Endothelial cell of umbilical vein (primary cell): ENCODE measurements around the gene SNED1. TPM values are rescaled to one million over a fixed set of nuclear protein-coding genes. Genes with fewer than 3 reads are reported as not detected.

Source experiments
- BruUV-seq: library from RNA; stranded (reverse); fragments of 400-500 nt; replicated peaks from 2 replicates; lab custom pipeline; 2021; lab: Mats Ljungman, UMichigan
- CTCF ChIA-PET: fragments of 300-600, 350-600 bp; sonication (Branson Sonifier 250); formaldehyde crosslinking; loops from one replicate; lab custom pipeline; 2021; ENCODE audit warnings: antibody characterized with exemption, inconsistent platforms; lab: Charles Lee
- POLR2A ChIA-PET: fragments of 300-600, 350-600 bp; sonication (Branson Sonifier 250); formaldehyde crosslinking; loops from one replicate; lab custom pipeline; 2021; ENCODE audit warnings: antibody characterized with exemption, inconsistent platforms; lab: Charles Lee
- DNase-seq: peaks from one replicate; pipeline ENCODE4 v3.0.0-alpha.2; 2011; ENCODE audit warnings: low read depth, low spot score
- FAIRE-seq: peaks from 2 replicates; lab custom pipeline; 2011; peaks lifted over from hg19 to GRCh38; lab: Jason Lieb, UNC
- H2AFZ ChIP-seq: 2 replicates; pipeline ENCODE4 v1.6.0; 2012; ENCODE audit warnings: low read depth, low read length, control low read depth, inconsistent platforms
- H3K27ac ChIP-seq: 2 replicates; pipeline ENCODE4 v1.5.1; 2011; ENCODE audit warnings: low read depth, mild to moderate bottlenecking, control low read depth, low read length, moderate library complexity; ENCODE audit not compliant: insufficient read depth
- H3K27me3 ChIP-seq, 2 experiments: 2 replicates each; pipeline versions ENCODE4 v1.6.0 to v1.6.1; 2011; ENCODE audit warnings: low read length in 2 of 2, mixed read lengths in 1 of 2; ENCODE audit not compliant: control insufficient read depth in 2 of 2, insufficient read depth in 2 of 2
- H3K36me3 ChIP-seq, 2 experiments: 2 replicates in 1 of 2; 3 replicates in 1 of 2; pipeline ENCODE4 v1.5.1; 2011; ENCODE audit warnings: low read length in 2 of 2, mild to moderate bottlenecking in 1 of 2, moderate library complexity in 1 of 2; ENCODE audit not compliant: control insufficient read depth in 2 of 2, insufficient read depth in 2 of 2; ENCODE audit errors: extremely low read depth in 1 of 2
- H3K4me1 ChIP-seq: 3 replicates; pipeline ENCODE4 v1.5.1; 2011; ENCODE audit warnings: mild to moderate bottlenecking, low read length; ENCODE audit not compliant: control insufficient read depth, insufficient read depth; ENCODE audit errors: extremely low read depth
- H3K4me2 ChIP-seq: 2 replicates; pipeline ENCODE4 v1.6.1; 2011; ENCODE audit warnings: low read length, control low read depth, mixed read lengths; ENCODE audit not compliant: insufficient read depth
- H3K4me3 ChIP-seq, 3 experiments: fragments of 200-600 bp in 1 of 3; sonication (generic), shearing (Covaris generic) in 1 of 3; replicated peaks in 1 of 3; 2 replicates each; pipeline ENCODE4 v1.5.1; 2011 to 2016; ENCODE audit warnings: control low read depth in 3 of 3, low read length in 3 of 3, mild to moderate bottlenecking in 2 of 3, inconsistent platforms in 1 of 3, low read depth in 1 of 3, moderate library complexity in 1 of 3; ENCODE audit not compliant: insufficient read depth in 1 of 3
- H3K79me2 ChIP-seq: 2 replicates; pipeline ENCODE4 v1.6.0; 2012; ENCODE audit warnings: low read length, inconsistent platforms; ENCODE audit not compliant: control insufficient read depth, insufficient read depth
- H3K9ac ChIP-seq: replicated peaks from 2 replicates; pipeline ENCODE3; 2011; ENCODE audit warnings: low read length, control low read depth; ENCODE audit not compliant: insufficient read depth; ENCODE audit errors: extremely low read depth
- H3K9me1 ChIP-seq: replicated peaks from 3 replicates; pipeline ENCODE4 v1.6.0; 2011; ENCODE audit warnings: mild to moderate bottlenecking, low read length; ENCODE audit not compliant: control insufficient read depth, insufficient read depth; ENCODE audit errors: extremely low read depth
- H3K9me3 ChIP-seq: replicated peaks from 2 replicates; pipeline ENCODE4 v1.5.1; 2012; ENCODE audit warnings: low read length, inconsistent platforms; ENCODE audit not compliant: control insufficient read depth, insufficient read depth
- H4K20me1 ChIP-seq: replicated peaks from 2 replicates; pipeline ENCODE3; 2011; ENCODE audit warnings: mild to moderate bottlenecking, low read length; ENCODE audit not compliant: control insufficient read depth, insufficient read depth; ENCODE audit errors: extremely low read depth
- EZH2 ChIP-seq: IDR thresholded peaks from 2 replicates; pipeline ENCODE4 v1.6.1; 2012; ENCODE audit warnings: borderline replicate concordance, low read depth, mild to moderate bottlenecking, moderate library complexity, low read length, inconsistent platforms; ENCODE audit not compliant: severe bottlenecking
- FOS ChIP-seq: IDR thresholded peaks from 2 replicates; pipeline ENCODE4 v1.6.1; 2011; ENCODE audit warnings: mild to moderate bottlenecking, low read length, moderate library complexity, borderline replicate concordance; ENCODE audit not compliant: insufficient read depth
- GATA2 ChIP-seq: IDR thresholded peaks from 2 replicates; pipeline ENCODE4 v1.7.0; 2011; ENCODE audit warnings: low read depth, mild to moderate bottlenecking, moderate library complexity, mixed read lengths, low read length; ENCODE audit not compliant: insufficient read length, insufficient read depth
- JUN ChIP-seq: IDR thresholded peaks from 2 replicates; pipeline ENCODE4 v1.6.1; 2011; ENCODE audit warnings: borderline replicate concordance, low read depth; ENCODE audit not compliant: insufficient read length, insufficient read depth
- MYC ChIP-seq: IDR thresholded peaks from one replicate; pipeline ENCODE4 v1.6.1; 2011; ENCODE audit warnings: mild to moderate bottlenecking, low read depth, low read length
- POLR2A ChIP-seq: IDR thresholded peaks from 2 replicates; pipeline ENCODE4 v1.6.1; 2012; ENCODE audit warnings: low read depth, mild to moderate bottlenecking, control low read depth, low read length
- POLR2AphosphoS5 ChIP-seq: IDR thresholded peaks from 2 replicates; pipeline ENCODE4 v1.6.1; 2012; ENCODE audit warnings: low read depth, mild to moderate bottlenecking, control low read depth, low read length, moderate library complexity; ENCODE audit not compliant: insufficient read depth
- dilution Hi-C: fragments of 300-500 bp; cut with MboI; formaldehyde crosslinking; loops from one replicate; pipeline ENCODE4 v1.15.0; 2019; ENCODE audit warnings: low sequenced_read_pairs; ENCODE audit not compliant: extremely low pct_ligation_motif_present
- intact Hi-C: fragments of 100-400 bp; cut with micrococcal nuclease; formaldehyde crosslinking; loops from one replicate; pipeline ENCODE4 v1.10.0; 2022
- polyA plus RNA-seq, 4 experiments: library from polyadenylated mRNA; depleted of rRNA in 3 of 4; stranded (reverse) in 3 of 4; unstranded in 1 of 4; fragments of >200 nt; gene quantifications; 2 replicates each; pipeline versions ENCODE4 v1.2.1 to v1.2.3, GENCODE V29; 2011 to 2012; ENCODE audit warnings: missing spikeins in 1 of 4
- total RNA-seq: library from RNA; stranded (reverse); gene quantifications from 2 replicates; pipeline ENCODE4 v1.2.3, GENCODE V29; 2021
- TF ChIP-seq, protein P1 (sequence below), 2 donors: IDR thresholded peaks; 1 replicate in 1 of 2; 2 replicates in 1 of 2; pipeline ENCODE4 v1.5.1; 2011; ENCODE audit warnings: low read length in 2 of 2, mild to moderate bottlenecking in 2 of 2, moderate library complexity in 2 of 2, control low read depth in 1 of 2, inconsistent platforms in 1 of 2, low read depth in 1 of 2; ENCODE audit not compliant: insufficient read depth in 1 of 2; ENCODE audit errors: extremely low read depth in 1 of 2
- TF ChIP-seq, protein P2 (sequence below): IDR thresholded peaks from 2 replicates; pipeline ENCODE4 v1.6.1; 2011; ENCODE audit not compliant: insufficient read depth, insufficient read length

SNED1 gene
- total and polyA plus RNA-seq, 2 donors (not counting 3 experiments of a cell fraction or from before 2014, with no cell fraction given), result 14.1 to 17.2 TPM

DNA sequence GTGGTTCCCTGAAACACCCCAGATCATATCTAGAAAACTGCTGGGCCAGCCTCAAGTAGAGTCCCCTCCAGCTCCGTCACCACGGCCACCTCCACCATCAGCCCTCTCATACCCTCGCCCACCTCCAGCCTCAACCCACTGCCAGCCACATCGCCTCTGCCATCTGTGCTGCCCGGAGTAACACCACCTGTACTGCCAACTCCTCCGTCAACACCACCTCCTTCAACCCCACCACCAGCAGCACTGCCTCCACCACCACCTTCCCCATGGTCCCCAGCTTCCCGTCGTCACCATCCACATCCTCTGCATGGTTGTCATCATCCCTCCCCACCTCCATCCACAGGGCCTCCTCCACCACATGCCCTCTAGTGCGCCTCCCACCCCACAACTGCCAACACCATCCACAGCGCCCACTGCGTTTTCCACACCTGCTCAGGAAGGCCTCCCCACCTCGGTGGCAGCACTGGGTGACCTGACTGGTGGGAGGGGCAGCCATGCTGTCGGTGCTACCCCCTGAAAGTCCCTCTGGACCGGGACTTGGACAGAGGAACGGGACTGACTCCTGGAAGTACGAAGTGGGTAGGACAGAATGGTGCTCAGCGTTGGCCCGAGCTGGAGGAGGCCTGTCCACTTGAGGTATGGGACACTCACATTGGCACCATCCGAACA, 1.6 kb downstream of the SNED1 start:
- intact Hi-C loops (loop anchor here (5.0 to 10.0 kb wide), 3 partner anchors 215 to 637 kb away; partner anchors contain the start of genes ATG4B, DUSP28, RNPEPL1 and THAP4), dilution Hi-C loops (no loop called here)
- Histone ChIP-seq H3K9me3 (no peaks in the 10 kb centered on the region), H3K4me1 (peaks cover 12% of the 10 kb centered on the region), H3K79me2 (peaks cover 4% of the 10 kb centered on the region), H2AFZ (no peak overlapping the region), H3K36me3 (no peaks in the 10 kb centered on the region), H3K4me2 (no peak overlapping the region), H3K9ac (no peak overlapping the region), H3K27ac (no peak overlapping the region), H3K9me1 (no peaks in the 10 kb centered on the region), H3K27me3 (no peaks in the 10 kb centered on the region), H3K4me3 (peak overlapping the region in 1 of 3 experiments; percentile 6), H4K20me1 (no peaks in the 10 kb centered on the region)
- DNase-seq (no peak), FAIRE-seq (no peak)
- ChIA-PET CTCF (interaction anchor here (2.4 kb wide), 1 partner anchor 10 kb away, joined by 13 read pairs; no protein-coding TSS in a partner anchor), POLR2A (interaction anchor here (0.9 kb wide), 1 partner anchor 8 kb away, joined by 3 read pairs; no protein-coding TSS in a partner anchor)
- BruUV-seq, result TSS peak; percentile 15
- no peak for TF ChIP-seq POLR2A
- no peak for TF ChIP-seq MYC
- no peak for TF ChIP-seq JUN
- TF ChIP-seq POLR2AphosphoS5, result no peak
- TF ChIP-seq, protein P1, sequence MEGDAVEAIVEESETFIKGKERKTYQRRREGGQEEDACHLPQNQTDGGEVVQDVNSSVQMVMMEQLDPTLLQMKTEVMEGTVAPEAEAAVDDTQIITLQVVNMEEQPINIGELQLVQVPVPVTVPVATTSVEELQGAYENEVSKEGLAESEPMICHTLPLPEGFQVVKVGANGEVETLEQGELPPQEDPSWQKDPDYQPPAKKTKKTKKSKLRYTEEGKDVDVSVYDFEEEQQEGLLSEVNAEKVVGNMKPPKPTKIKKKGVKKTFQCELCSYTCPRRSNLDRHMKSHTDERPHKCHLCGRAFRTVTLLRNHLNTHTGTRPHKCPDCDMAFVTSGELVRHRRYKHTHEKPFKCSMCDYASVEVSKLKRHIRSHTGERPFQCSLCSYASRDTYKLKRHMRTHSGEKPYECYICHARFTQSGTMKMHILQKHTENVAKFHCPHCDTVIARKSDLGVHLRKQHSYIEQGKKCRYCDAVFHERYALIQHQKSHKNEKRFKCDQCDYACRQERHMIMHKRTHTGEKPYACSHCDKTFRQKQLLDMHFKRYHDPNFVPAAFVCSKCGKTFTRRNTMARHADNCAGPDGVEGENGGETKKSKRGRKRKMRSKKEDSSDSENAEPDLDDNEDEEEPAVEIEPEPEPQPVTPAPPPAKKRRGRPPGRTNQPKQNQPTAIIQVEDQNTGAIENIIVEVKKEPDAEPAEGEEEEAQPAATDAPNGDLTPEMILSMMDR (IDR thresholded peaks at IDR 0.05; ENCODE audit: extremely low read depth in 1 of 2, insufficient read depth in 1 of 2, low read depth in 1 of 2, low read length in 2 of 2), result no peak
- no peak for TF ChIP-seq FOS
- TF ChIP-seq, protein P2, sequence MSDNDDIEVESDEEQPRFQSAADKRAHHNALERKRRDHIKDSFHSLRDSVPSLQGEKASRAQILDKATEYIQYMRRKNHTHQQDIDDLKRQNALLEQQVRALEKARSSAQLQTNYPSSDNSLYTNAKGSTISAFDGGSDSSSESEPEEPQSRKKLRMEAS, result no peak
- no peak for TF ChIP-seq EZH2
- TF ChIP-seq GATA2, result no peak
